ENCODE data around the gene CLASP1. TPM values are rescaled to one million over a fixed set of nuclear protein-coding genes. Genes with fewer than 3 reads are reported as not detected.

CLASP1 gene
- total RNA-seq: 27.1 and 34.9 TPM in 2 replicates

DNA sequence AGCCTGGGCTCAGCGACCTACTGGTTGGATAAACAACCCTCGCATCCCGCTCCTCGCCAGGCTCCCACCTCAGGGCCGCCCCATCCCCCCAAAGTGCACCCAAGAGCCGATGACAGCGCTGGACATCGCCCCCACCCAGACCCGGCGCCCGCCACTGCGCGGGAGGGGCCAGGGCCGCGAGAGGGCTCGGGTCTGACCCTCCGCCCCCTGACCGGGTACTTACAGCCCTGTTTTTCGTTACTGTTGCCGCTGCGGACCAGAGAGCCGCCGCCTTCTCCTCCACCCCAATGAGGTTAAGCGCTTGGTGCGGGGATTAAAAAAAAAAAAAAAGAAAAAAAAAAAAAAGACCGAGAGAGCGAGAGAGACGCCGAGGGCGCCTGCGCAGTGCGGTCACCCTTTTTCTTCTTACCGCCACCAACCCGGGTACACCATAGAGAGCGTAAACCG lies at the start of gene CLASP1:
Gene CLASP1, minus strand, starts transcription at position 314 of the 447 bp plus-strand sequence. CDS start 43,567 bp downstream, outside the sequence.

Other genes with a start within 250 kb of the CLASP1 start
- gene RNU4ATAC, start 118.6 kb downstream of the CLASP1 start, total RNA-seq: under 0.01 TPM in 2 replicates
- 30.9 and 33.6 TPM in 2 replicates for gene NIFK, start 87.4 kb upstream of the CLASP1 start, total RNA-seq
- 40.4 and 41.2 TPM in 2 replicates for gene TSN, start 106.2 kb upstream of the CLASP1 start, total RNA-seq